ENCODE results near the gene TMEM150C. TPM values are rescaled to one million over a fixed set of nuclear protein-coding genes. Genes with fewer than 3 reads are reported as not detected.

The TMEM150C gene
- total RNA-seq, 2 experiments from 2014 or later = not detected

DNA sequence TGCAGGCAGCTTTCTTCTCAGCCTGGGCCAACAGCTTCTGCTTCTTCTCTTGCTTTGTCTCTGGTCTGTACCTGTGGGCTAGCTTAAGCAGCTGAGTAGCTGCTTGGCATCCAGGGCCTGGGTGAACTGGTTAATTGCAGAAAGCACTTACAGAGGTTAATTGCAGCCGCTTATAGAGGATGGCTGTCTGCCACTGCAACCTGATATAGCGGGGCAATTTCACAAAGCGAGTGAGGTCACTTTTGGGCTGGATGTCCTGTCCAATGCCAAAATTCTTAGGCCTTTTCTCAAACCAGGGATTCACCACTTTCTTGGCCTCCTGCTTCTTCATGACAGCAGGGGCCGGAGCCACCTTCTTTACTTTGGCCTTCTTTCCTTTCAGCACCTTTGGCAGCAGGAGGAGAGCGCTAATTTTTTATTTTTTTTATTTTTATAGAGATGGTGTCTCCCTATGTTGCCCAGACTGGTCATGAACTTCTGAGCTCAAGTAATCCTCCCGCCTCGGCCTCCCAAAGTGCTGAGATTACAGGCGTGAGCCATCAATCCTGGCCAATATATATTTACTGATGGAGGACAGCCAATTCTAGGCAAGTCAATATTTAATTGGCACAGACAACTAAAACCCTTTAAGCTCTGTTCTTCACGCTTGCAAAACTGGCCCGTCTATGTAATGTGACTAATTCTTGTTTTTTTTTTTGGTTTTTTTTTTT, 70.4 kb downstream of the TMEM150C start:
- Mint-ChIP-seq H3K4me3 (no peak overlapping the region), H3K27ac (no peak overlapping the region), H3K36me3 (ENCODE audit: low read depth) (no peaks in the 10 kb centered on the region), H3K4me1 (ENCODE audit: low read depth) (no peaks in the 10 kb centered on the region), H3K9me3 (no peaks in the 10 kb centered on the region), H3K27me3 (no peaks in the 10 kb centered on the region)
- DNase-seq (no peak), ATAC-seq (no peak)
- ChIA-PET POLR2A (no interaction called here), CTCF (interaction anchor here (0.7 to 1.2 kb wide), 2 partner anchors 23 to 248 kb away, joined by 3 read pairs; no protein-coding TSS in a partner anchor)
- intact Hi-C loops (cut with micrococcal nuclease) = no loop called here
- TF ChIP-seq, protein P1, sequence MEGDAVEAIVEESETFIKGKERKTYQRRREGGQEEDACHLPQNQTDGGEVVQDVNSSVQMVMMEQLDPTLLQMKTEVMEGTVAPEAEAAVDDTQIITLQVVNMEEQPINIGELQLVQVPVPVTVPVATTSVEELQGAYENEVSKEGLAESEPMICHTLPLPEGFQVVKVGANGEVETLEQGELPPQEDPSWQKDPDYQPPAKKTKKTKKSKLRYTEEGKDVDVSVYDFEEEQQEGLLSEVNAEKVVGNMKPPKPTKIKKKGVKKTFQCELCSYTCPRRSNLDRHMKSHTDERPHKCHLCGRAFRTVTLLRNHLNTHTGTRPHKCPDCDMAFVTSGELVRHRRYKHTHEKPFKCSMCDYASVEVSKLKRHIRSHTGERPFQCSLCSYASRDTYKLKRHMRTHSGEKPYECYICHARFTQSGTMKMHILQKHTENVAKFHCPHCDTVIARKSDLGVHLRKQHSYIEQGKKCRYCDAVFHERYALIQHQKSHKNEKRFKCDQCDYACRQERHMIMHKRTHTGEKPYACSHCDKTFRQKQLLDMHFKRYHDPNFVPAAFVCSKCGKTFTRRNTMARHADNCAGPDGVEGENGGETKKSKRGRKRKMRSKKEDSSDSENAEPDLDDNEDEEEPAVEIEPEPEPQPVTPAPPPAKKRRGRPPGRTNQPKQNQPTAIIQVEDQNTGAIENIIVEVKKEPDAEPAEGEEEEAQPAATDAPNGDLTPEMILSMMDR (IDR thresholded peaks at IDR 0.05) = no peak

DNA sequence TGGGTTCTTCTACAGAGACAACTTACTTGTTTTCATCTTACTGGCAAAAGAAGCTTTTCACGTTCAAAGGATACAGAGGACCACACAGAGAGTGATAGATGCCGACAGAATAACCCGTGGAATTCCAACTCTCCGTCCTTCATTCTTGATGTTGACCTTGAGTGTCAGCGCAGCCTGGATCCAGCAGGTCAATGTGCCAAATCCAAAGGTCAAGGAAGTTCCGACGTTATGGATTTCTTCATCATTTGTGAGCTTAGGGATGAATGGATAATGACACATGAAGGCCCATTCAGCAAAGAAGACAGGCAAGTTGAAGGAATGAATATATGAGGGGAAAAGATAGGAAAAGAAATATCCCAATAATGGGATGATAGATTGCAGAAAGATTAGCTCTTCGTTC, 71.8 kb downstream of the TMEM150C start:
- ChIA-PET CTCF (interaction anchor here (0.7 to 1.2 kb wide), 3 partner anchors 12 to 249 kb away, joined by 3 to 4 read pairs (median 3); no protein-coding TSS in a partner anchor), POLR2A (interaction anchor here (0.9 kb wide), 1 partner anchor 17 kb away, joined by 3 read pairs; no protein-coding TSS in a partner anchor)
- ATAC-seq = no peak
- H3K36me3 Mint-ChIP-seq (ENCODE audit: low read depth) = no peaks in the 10 kb centered on the region
- no peaks in the 10 kb centered on the region for H3K27me3 Mint-ChIP-seq
- intact Hi-C loops (cut with micrococcal nuclease) = no loop called here
- TF ChIP-seq, protein P1 (IDR thresholded peaks at IDR 0.05) = no peak
- no peak for DNase-seq
- no peaks in the 10 kb centered on the region for H3K4me1 Mint-ChIP-seq (ENCODE audit: low read depth)
- H3K9me3 Mint-ChIP-seq = no peaks in the 10 kb centered on the region
- H3K27ac Mint-ChIP-seq = no peak overlapping the region
- H3K4me3 Mint-ChIP-seq = no peak overlapping the region

DNA sequence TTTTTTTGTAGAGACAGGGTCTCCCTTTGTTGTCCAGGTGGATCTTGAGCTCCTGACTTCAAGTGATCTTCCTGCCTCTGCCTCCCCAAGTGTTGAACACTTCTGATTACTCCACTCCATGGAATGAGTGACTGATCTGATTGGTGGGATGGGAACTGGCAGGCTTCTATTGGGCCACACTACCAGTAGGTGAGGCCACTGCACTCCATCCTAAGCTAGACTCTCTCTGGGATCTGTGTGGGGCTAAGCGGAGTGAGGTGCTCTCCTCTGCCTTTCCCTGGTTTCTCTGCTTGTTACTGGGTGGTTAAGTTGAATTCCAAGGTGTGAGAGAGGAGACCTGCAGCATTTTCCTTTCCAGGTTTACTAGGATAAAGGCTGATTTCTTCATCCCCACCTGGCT, 72.7 kb downstream of the TMEM150C start:
- TF ChIP-seq, protein P1 (IDR thresholded peaks at IDR 0.05) = no peak
- no peaks in the 10 kb centered on the region for H3K9me3 Mint-ChIP-seq
- H3K27ac Mint-ChIP-seq = no peak overlapping the region
- no peak for DNase-seq
- ATAC-seq = no peak
- no peaks in the 10 kb centered on the region for H3K4me1 Mint-ChIP-seq (ENCODE audit: low read depth)
- ChIA-PET POLR2A (interaction anchor here (0.9 kb wide), 1 partner anchor 16 kb away, joined by 3 read pairs; no protein-coding TSS in a partner anchor), CTCF (interaction anchor here (1.2 to 1.5 kb wide), 2 partner anchors 13 to 250 kb away, joined by 3 to 6 read pairs; no protein-coding TSS in a partner anchor)
- intact Hi-C loops (cut with micrococcal nuclease) = no loop called here
- H3K27me3 Mint-ChIP-seq = no peaks in the 10 kb centered on the region
- H3K36me3 Mint-ChIP-seq (ENCODE audit: low read depth) = peaks cover 3% of the 10 kb centered on the region
- no peak overlapping the region for H3K4me3 Mint-ChIP-seq

DNA sequence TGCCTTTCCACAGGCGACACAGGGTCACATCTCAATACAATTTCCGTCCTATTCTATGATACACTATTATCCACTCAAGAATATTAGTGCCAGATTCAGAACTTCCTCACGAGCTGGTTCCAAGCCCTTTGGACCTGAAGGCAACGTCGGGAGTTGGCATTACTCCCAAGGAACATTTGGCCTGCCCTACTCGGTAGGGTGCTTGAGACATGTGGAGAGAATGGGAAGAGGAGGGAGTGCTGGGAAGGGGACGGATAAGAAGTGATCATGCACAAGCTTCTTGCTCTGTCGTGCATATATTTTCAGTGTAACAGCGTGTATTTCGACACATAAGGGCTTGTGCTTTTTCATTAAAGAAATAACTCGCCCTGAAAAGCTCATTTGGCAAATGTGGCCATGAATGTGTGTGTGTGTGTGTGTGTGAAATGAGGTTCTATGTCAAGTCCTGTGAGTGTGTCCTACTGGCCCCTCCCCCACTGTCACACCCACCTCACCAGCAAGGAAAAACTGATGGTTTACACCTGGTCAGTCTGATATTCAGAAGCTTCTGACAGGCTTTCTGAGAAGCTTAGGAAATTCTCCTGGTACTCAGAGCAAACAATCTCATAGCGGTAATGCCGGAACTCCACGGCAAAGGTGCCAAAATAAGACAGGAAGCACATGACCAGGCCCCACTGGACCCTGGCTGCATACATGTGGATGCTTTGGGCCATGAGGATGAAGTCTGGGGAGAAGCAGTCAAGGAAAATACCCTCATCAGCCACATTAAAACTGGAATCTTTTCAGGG, 76.6 kb downstream of the TMEM150C start:
- H3K4me1 Mint-ChIP-seq (ENCODE audit: low read depth) = no peaks in the 10 kb centered on the region
- ChIA-PET POLR2A (interaction anchor here (1.1 kb wide), 1 partner anchor 13 kb away, joined by 5 read pairs; no protein-coding TSS in a partner anchor), CTCF (interaction anchor here (1.5 to 2.6 kb wide), 2 partner anchors 23 to 254 kb away, joined by 6 to 7 read pairs; no protein-coding TSS in a partner anchor)
- no peak overlapping the region for H3K4me3 Mint-ChIP-seq
- intact Hi-C loops (cut with micrococcal nuclease) = no loop called here
- H3K9me3 Mint-ChIP-seq = no peaks in the 10 kb centered on the region
- DNase-seq = no peak
- no peak overlapping the region for H3K27ac Mint-ChIP-seq
- TF ChIP-seq, protein P1 (IDR thresholded peaks at IDR 0.05) = no peak
- no peaks in the 10 kb centered on the region for H3K27me3 Mint-ChIP-seq
- H3K36me3 Mint-ChIP-seq (ENCODE audit: low read depth) = peaks cover 7% of the 10 kb centered on the region
- no peak for ATAC-seq

Measured in activated CD8-positive, alpha-beta T cell treated with anti-CD3 and anti-CD28 coated beads for 36 hours (primary cell).